Measurements from ENCODE around the gene MAPK1IP1L. TPM values are rescaled to one million over a fixed set of nuclear protein-coding genes. Genes with fewer than 3 reads are reported as not detected.

The MAPK1IP1L gene
- total RNA-seq, 1 donor from 2014 or later, result 72.6 TPM

DNA sequence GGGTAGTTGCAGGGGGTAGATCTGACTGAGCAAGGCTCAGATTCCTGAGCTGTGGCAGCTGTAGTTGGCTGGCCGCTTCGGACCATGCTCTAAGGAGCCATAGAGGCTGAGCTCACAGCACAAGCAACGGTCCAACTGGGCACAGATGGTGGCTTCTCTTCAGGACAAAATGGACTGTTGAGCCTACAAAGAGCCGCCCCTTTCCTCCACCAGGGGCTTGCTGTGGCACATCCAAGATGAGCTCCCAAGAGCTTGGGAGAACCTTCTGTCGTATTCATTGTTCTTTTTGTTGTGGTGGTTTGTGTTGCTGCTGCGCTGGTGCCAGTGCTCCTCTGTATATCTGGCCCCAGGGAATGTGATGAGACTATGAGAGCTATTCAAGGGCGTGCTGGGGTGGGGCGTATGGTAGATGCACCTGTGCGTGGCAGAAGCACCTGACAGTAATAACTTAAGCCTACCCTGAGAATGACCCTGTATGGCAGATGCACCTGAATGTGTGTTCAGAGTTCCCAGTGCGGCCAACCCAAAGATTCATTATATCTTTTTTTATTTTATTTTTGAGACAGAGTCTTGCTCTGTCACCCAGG is 59.8 kb downstream of the MAPK1IP1L start:
- no peaks in the 10 kb centered on the region for H3K79me2 ChIP-seq (ENCODE audit: low read depth)
- no peak overlapping the region for H2AFZ ChIP-seq (replicated peaks)
- no peak for DNase-seq (ENCODE audit: low spot score)
- Mint-ChIP-seq H3K4me3 (no peak overlapping the region), H3K27me3 (ENCODE audit: insufficient read depth, low read depth) (peaks cover 13% of the 10 kb centered on the region), H3K36me3 (peaks cover 1% of the 10 kb centered on the region), H3K4me1 (peaks cover 16% of the 10 kb centered on the region), H3K27ac (peak overlapping the region; percentile 11), H3K9me3 (no peaks in the 10 kb centered on the region)
- no peaks in the 10 kb centered on the region for H3K36me3 ChIP-seq
- H3K4me1 ChIP-seq, result no peaks in the 10 kb centered on the region
- no peak for TF ChIP-seq CTCF (IDR thresholded peaks at IDR 0.05)
- TF ChIP-seq EZH2phosphoT487 (IDR thresholded peaks at IDR 0.05), result no peak
- TF ChIP-seq EZH2 (IDR thresholded peaks at IDR 0.05), result no peak
- H3F3A ChIP-seq (ENCODE audit: low read depth), result no peaks in the 10 kb centered on the region
- H3K9ac ChIP-seq, result no peak overlapping the region
- no peaks in the 10 kb centered on the region for H4K20me1 ChIP-seq (ENCODE audit: low read depth)
- no peak overlapping the region for H3K4me3 ChIP-seq
- H3K4me2 ChIP-seq, result no peak overlapping the region
- no peaks in the 10 kb centered on the region for H3K27me3 ChIP-seq
- H3K9me3 ChIP-seq (ENCODE audit: low read depth), result no peaks in the 10 kb centered on the region
- no peak overlapping the region for H3K27ac ChIP-seq

DNA sequence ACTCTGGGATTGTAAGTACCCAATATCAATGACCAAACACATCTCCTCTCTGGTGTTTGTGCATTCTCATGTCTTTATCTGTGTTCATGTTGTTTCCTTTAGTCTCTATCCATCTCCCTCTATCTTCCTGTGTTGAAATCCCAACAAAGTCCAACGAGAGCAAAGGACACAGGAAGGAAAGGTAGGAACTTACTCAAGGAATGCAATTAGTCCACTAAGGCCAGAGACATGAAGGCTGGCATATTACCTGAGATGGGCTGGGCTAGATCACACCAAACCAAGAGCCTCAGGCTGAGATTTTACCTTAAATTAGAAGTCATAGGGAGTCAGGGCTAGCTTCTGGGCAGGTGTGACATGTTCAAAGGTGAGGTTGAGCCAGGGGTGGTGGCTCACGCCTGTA is 63.3 kb downstream of the MAPK1IP1L start:
- no peak overlapping the region for H2AFZ ChIP-seq (replicated peaks)
- Mint-ChIP-seq H3K9me3 (no peaks in the 10 kb centered on the region), H3K4me1 (peaks cover 8% of the 10 kb centered on the region), H3K4me3 (no peak overlapping the region), H3K36me3 (no peaks in the 10 kb centered on the region), H3K27me3 (ENCODE audit: insufficient read depth, low read depth) (peaks cover 7% of the 10 kb centered on the region), H3K27ac (no peak overlapping the region)
- H3K4me3 ChIP-seq, result no peak overlapping the region
- TF ChIP-seq EZH2phosphoT487 (IDR thresholded peaks at IDR 0.05) (no peak), CTCF (IDR thresholded peaks at IDR 0.05) (no peak), EZH2 (IDR thresholded peaks at IDR 0.05) (no peak)
- no peaks in the 10 kb centered on the region for H3F3A ChIP-seq (ENCODE audit: low read depth)
- H3K9me3 ChIP-seq (ENCODE audit: low read depth), result no peaks in the 10 kb centered on the region
- H3K36me3 ChIP-seq, result no peaks in the 10 kb centered on the region
- no peak for DNase-seq (ENCODE audit: low spot score)
- H3K4me1 ChIP-seq, result no peaks in the 10 kb centered on the region
- H3K79me2 ChIP-seq (ENCODE audit: low read depth), result no peaks in the 10 kb centered on the region
- no peak overlapping the region for H3K9ac ChIP-seq
- no peaks in the 10 kb centered on the region for H4K20me1 ChIP-seq (ENCODE audit: low read depth)
- no peaks in the 10 kb centered on the region for H3K27me3 ChIP-seq
- no peak overlapping the region for H3K27ac ChIP-seq
- H3K4me2 ChIP-seq, result no peak overlapping the region

- Histone ChIP-seq H3K4me3 (no peak overlapping the region), H3K27ac (no peak overlapping the region), H3K9ac (no peak overlapping the region), H4K20me1 (ENCODE audit: low read depth) (no peaks in the 10 kb centered on the region), H3K36me3 (no peaks in the 10 kb centered on the region), H2AFZ (replicated peaks) (no peak overlapping the region), H3K79me2 (ENCODE audit: low read depth) (no peaks in the 10 kb centered on the region), H3K27me3 (no peaks in the 10 kb centered on the region), H3K9me3 (ENCODE audit: low read depth) (no peaks in the 10 kb centered on the region), H3K4me2 (no peak overlapping the region), H3F3A (ENCODE audit: low read depth) (no peaks in the 10 kb centered on the region), H3K4me1 (no peaks in the 10 kb centered on the region)
- peaks cover 8% of the 10 kb centered on the region for H3K4me1 Mint-ChIP-seq
- H3K27me3 Mint-ChIP-seq (ENCODE audit: insufficient read depth, low read depth), result peaks cover 7% of the 10 kb centered on the region
- no peak overlapping the region for H3K4me3 Mint-ChIP-seq
- no peaks in the 10 kb centered on the region for H3K36me3 Mint-ChIP-seq
- no peaks in the 10 kb centered on the region for H3K9me3 Mint-ChIP-seq
- H3K27ac Mint-ChIP-seq, result no peak overlapping the region
- no peak for DNase-seq (ENCODE audit: low spot score)
- TF ChIP-seq EZH2phosphoT487 (IDR thresholded peaks at IDR 0.05) (no peak), EZH2 (IDR thresholded peaks at IDR 0.05) (no peak), CTCF (IDR thresholded peaks at IDR 0.05) (no peak)
These were observed 64.0 kb downstream of the MAPK1IP1L start for GRCh38 chr14:55115460-55115859.
